GM12891 (cell line): ENCODE measurements around the gene KRTAP4-5.
"Not testable (repeated sequence)": the region's sequence is repeated elsewhere in the genome, so short reads cannot be mapped to it uniquely, and the experiment has no call there.

ENCODE experiments used
- PAX5 ChIP-seq: IDR thresholded peaks from 2 replicates; pipeline ENCODE4 v1.6.1; 2011; ENCODE audit warnings: low read length, moderate library complexity, mild to moderate bottlenecking; ENCODE audit not compliant: insufficient read depth, severe bottlenecking
- POLR2A ChIP-seq: IDR thresholded peaks from 2 replicates; pipeline ENCODE4 v1.6.1; 2011; ENCODE audit warnings: low read depth, low read length, control low read depth

DNA sequence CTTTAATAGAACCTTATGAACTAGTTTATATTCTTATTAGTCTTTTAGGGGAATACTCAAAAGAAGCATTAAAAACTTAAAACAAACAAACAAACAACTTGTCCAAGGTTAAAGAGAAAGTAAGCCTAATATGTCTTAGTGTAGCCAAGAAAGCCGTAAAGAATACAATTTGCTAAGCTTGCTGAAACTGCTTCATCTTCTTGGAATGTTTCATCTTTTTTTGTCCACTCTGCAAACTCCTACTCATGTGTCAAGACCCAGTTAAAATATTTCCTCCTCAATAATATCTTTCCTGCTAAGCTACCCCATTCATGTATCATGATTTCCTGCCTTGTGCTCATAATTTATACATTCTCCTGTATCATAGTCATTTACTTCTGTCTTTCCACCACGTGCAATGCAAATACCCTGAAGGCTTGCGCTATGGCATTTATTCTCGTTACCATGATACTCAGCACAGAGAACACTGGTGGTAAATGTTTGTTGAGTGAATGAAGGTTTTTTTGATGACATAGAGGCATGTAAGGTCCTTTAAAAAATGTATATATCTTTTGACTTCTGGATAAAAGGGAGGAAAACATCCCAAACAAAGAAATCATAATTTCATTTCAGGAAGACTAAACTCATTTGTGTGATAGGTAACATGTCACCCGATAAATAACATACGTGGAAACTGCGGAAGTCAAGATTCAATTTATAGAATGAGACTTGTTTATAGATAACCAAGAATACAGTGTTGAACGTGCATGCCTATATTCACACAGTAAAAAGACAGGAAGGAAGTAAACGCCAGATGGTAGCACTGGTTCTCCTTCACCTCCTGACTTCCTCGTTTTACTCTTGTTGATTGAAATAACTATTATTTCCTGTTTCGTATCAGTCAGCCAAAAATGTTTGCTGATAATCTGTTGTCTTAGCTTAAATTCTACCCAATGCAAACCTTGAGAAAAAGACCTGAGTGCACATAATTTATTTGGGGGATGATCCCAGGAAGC, 29.6 kb downstream of the KRTAP4-5 start:
- not testable (repeated sequence) for TF ChIP-seq POLR2A, PAX5
